ENCODE measurements around the gene PALM3.
A peak's percentile ranks its signal among the peaks of the same experiment; 100 is the strongest.
"Not testable (repeated sequence)": the region's sequence is repeated elsewhere in the genome, so short reads cannot be mapped to it uniquely, and the experiment has no call there.

The PALM3 gene

GRCh38 chr19:14039181-14039580 lies 22.7 kb downstream of the PALM3 start:
- no peak for DNase-seq (ENCODE audit: low read depth)
- no peak overlapping the region for H3K4me3 ChIP-seq (ENCODE audit: low read depth, low read length)

DNA sequence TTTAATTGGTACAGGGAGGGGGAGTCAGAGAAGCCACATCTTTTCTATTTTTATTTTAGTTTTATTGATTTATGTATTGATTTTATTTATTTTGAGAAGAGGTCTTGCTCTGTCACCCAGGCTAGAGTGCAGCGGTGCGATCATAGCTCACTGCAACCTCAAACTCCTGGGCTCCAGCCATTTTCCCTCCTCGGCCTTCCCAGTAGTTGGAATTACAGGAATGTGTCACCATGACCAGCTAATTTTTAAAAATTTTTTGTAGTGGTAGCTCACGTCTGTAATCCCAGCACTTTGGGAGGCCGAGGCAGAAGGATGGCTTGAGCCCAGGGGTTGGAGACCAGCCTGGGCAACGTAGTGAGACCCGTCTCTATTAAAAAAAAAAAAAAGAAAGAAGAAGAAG lies 26.2 kb downstream of the PALM3 start:
- no peak overlapping the region for H3K4me3 ChIP-seq (ENCODE audit: low read depth, low read length)
- DNase-seq (ENCODE audit: low read depth) = no peak

GRCh38 chr19:14035159-14035558 lies 26.7 kb downstream of the PALM3 start:
- DNase-seq (ENCODE audit: low read depth); H3K4me3 ChIP-seq (ENCODE audit: low read depth, low read length): not testable (repeated sequence)

GRCh38 chr19:14033946-14034345 lies 27.9 kb downstream of the PALM3 start:
- no peak overlapping the region for H3K4me3 ChIP-seq (ENCODE audit: low read depth, low read length)
- DNase-seq (ENCODE audit: low read depth) = no peak

DNA sequence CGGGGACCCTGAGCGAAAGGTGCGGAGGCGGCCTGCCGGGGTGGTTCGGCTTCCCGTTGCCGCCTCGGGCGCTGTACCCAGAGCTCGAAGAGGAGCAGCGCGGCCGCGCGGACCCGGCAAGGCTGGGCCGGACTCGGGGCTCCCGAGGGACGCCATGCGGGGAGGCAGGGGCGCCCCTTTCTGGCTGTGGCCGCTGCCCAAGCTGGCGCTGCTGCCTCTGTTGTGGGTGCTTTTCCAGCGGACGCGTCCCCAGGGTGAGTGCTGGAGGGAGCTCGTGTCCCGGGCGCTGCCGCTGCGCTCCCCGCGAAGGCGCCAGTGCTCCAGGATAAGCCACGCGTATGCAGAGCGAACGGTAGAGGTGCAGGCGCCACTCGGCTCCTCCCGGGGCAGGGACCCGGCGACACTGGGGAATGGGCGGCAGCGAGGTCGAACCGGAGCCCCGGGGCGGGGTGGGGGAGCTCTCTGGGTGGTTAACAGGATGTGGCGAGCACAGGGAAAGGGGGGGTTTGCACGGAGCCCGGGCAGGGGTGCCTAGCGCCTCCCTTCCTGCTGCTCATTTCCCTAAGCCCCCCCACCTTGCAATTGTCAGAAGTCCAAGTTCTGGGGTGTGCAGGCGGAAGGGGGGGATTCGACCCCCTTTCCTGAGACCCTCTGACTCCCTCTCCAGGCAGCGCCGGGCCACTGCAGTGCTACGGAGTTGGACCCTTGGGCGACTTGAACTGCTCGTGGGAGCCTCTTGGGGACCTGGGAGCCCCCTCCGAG lies 30.0 kb downstream of the PALM3 start, which contains the start of gene IL27RA:
TSS of gene IL27RA (plus strand) at position 44 of the 762 bp plus-strand sequence. CDS start at position 155, 111 bp downstream.
- no peak for DNase-seq (ENCODE audit: low read depth)
- H3K4me3 ChIP-seq (ENCODE audit: low read depth, low read length) = peak within 1 kb of the TSS; percentile 68

DNA sequence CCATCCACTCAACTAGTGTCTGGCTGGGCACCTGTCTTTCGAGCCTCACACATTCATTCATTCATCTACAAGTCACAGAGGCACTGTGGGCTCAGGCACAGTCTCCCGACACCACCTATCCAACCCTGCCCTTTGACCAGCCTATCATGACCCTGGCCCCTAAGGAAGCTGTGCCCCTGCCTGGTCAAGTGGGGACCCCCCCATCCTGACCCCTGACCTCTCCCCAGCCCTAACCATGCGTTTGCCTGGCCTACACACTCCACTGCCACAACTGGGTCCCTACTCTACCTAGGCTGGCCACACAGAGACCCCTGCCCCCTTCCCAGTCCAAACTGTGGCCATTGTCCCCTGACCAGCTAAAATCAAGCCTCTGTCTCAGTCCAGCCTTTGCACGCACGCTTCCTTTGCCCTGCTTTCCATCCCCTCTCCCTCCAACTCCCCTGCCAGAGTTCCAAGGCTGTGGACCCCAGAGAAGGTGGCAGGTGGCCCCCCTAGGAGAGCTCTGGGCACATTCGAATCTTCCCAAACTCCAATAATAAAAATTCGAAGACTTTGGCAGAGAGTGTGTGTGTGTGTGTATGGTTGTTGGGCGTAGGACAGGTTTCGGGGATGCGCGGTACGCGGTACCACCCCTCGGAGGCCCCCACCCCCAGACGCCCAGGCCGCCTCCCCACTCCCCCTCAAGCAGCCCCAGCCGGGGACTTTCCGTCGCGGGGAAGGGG lies 30.7 kb downstream of the PALM3 start:
- DNase-seq (ENCODE audit: low read depth) = no peak
- peak overlapping the region; percentile 68 for H3K4me3 ChIP-seq (ENCODE audit: low read depth, low read length)

DNA sequence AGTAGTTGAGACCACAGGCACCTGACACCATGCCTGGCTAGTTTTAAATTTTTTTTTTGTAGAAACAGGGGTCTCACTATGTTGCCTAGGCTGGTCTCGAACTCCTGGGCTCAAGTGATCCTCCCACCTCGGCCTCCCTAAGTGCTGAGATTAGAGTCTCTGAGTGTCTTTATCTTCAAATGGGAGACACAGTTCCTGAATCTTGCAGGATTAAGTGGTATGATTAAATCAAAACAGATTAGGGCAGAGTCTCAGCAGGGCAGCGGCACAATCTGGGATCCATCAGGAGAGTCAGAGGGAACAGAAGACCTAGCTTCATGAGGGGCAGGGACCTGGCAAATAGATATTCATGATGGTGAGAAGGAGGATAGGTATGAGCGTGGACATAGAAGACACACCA lies 33.0 kb downstream of the PALM3 start:
- no peak overlapping the region for H3K4me3 ChIP-seq (ENCODE audit: low read depth, low read length)
- DNase-seq (ENCODE audit: low read depth) = no peak

DNA sequence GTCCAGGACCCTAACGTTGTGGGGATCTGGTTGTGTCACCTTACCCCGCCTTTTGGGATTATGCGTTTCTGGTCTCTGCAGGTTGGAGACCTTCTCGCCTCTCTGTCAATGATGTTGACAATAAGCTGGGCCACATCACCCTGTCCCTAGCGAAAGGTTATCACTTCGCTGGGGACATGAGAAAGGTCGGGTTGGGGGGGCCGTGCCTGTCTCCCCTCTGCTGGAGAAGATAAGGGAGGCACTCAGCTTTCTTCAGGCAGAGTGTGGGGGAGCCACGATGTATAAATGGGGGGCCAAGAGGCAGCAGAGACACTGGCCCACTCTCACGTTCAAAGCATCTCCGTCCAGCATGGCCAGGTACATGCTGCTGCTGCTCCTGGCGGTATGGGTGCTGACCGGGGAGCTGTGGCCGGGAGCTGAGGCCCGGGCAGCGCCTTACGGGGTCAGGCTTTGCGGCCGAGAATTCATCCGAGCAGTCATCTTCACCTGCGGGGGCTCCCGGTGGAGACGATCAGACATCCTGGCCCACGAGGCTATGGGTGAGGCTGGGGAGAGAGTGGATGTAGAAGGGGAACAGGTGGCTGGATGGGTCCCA lies 33.9 kb downstream of the PALM3 start, which contains the start of gene RLN3:
TSS of gene RLN3 (plus strand) at position 293 of the 595 bp plus-strand sequence. CDS start at position 350, 57 bp downstream.
- no peak for DNase-seq (ENCODE audit: low read depth)
- no peak within 1 kb of the TSS for H3K4me3 ChIP-seq (ENCODE audit: low read depth, low read length)

- not testable (repeated sequence) for H3K4me3 ChIP-seq (ENCODE audit: low read depth, low read length); DNase-seq (ENCODE audit: low read depth)
These were observed 35.2 kb downstream of the PALM3 start for GRCh38 chr19:14026652-14027192.

- no peak for DNase-seq (ENCODE audit: low read depth)
These were observed 38.3 kb downstream of the PALM3 start for GRCh38 chr19:14023404-14024235.

DNA sequence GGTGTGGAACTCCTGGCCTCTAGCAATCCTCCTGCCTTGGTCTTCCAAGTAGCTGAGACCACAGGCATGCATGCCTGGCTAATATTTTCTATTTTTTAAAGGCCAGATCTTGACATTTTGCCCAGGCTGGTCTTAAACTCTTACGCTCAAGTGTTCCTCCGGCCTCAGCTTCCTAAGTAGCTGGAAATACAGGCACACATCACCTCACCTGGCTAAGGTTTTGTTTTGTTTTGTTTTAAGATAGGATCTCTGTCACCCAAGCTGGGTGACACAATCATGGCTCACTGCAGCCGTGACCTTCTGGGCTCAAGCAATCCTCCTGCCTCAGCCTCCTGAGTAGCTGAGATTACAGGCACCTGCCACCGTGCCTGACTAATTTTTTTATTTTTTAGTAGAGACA lies 39.4 kb downstream of the PALM3 start:
- H3K4me3 ChIP-seq (ENCODE audit: low read depth, low read length) = no peak overlapping the region
- DNase-seq (ENCODE audit: low read depth) = no peak

More at GRCh38 chr19:14023404-14024235, 38.3 kb downstream of the PALM3 start:
- no peak overlapping the region for H3K4me3 ChIP-seq (ENCODE audit: low read depth, low read length)

GRCh38 chr19:14021474-14021873 lies 40.4 kb downstream of the PALM3 start:
- no peak overlapping the region for H3K4me3 ChIP-seq (ENCODE audit: low read depth, low read length)
- no peak for DNase-seq (ENCODE audit: low read depth)

DNA sequence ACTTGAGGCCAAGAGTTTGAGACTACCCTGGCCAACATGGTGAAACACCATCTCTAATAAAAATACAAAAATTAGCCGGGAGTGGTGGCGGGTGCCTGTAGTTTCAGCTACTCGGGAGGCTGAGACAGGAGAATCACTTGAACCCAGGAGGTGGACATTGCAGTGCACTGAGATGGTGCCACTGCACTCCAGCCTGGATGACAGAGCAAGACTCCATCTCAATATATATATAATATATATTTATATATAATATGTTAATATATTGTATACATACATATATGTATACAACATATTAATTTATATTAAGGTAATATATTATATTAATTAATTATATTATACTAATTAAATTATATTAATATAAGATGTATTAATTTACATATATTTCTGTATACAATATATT lies 42.1 kb downstream of the PALM3 start:
- DNase-seq (ENCODE audit: low read depth); H3K4me3 ChIP-seq (ENCODE audit: low read depth, low read length): not testable (repeated sequence)

DNA sequence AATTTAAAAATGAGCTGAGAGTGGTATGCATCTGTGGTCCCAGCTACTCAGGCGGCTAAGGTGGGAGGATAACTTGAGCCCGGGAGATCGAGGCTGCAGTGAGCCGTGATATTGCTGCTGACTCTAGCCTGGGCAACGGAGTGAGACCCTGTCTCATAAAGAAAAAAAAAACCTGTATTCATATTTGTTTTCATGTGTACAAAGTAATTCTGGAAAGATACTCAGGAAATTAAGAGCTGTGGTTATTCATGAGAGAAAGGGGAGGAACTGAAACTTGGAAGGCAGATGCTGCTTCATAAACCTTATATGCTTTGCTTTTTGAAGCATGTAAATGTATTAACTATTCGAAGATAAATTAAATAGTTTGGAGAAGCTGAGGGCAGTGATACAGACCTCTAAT lies 42.8 kb downstream of the PALM3 start:
- DNase-seq (ENCODE audit: low read depth) = no peak
- no peak overlapping the region for H3K4me3 ChIP-seq (ENCODE audit: low read depth, low read length)

DNA sequence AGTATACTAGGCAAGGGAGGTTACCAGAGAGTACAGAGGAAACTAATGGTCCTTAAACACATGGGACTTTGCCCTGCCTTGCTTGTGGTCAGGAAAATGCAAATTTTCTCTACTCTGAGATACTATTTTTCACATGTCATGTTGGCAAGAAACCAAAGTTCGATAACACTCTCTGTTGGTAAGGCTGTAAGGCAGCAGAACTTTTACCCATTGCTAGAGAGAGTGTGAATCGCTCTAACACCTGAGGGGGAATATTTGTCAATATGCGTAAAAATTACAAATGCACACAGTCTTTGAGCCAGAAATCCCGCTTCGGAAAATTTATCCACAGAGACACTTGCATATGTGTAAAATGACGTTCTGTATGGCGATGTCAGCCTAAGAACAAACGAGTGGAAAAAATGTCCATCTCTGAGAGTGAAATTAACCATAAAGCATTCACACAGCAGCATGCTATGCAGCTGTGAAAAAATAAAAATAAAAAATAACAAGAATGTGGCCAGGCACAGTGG lies 46.3 kb downstream of the PALM3 start:
- DNase-seq (ENCODE audit: low read depth) = no peak

DNA sequence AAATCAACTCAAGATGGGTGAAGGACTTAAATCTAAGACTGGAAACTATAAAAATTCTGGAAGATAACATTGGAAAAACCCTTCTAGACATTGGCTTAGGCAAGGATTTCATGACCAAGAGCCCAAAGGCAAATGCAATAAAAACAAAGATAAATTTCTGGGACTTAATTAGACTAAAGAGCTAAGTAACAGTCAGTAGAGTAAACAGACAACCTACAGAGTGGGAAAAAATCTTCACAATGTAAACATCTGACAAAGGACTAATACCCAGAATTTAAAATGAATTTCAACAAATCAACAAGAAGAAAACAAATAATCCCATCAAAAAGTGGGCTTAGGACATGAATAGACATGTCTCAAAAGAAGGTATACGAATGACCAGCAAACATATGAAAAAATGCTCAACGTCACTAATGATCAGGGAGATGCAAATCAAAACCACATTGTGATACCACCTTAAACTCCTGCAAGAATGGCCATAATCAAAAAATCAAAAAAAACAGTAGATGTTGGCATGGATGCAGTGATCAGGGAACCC lies 49.4 kb downstream of the PALM3 start:
- DNase-seq (ENCODE audit: low read depth) = no peak
- no peak overlapping the region for H3K4me3 ChIP-seq (ENCODE audit: low read depth, low read length)

More for the DNA sequence above, 46.3 kb downstream of the PALM3 start:
- H3K4me3 ChIP-seq (ENCODE audit: low read depth, low read length) = no peak overlapping the region

- DNase-seq (ENCODE audit: low read depth) = no peak
- H3K4me3 ChIP-seq (ENCODE audit: low read depth, low read length) = peak overlapping the region; percentile 72
These were observed 54.9 kb downstream of the PALM3 start for GRCh38 chr19:14006766-14007562.
